GM19452 (cell line): ENCODE results near the gene CSF2RB.

Experiments used
- ATAC-seq: cut with Tn5 transposase; IDR thresholded peaks from one replicate; pipeline ENCODE4 v1.9.1; 2021; ENCODE audit not compliant: unreplicated experiment

CSF2RB gene

GRCh38 chr22:36913427-36914389, at the start of gene CSF2RB:
TSS of gene CSF2RB (plus strand) at chr22:36913628. CDS start at chr22:36922208, 8,580 bp downstream.
- no peak for ATAC-seq

DNA sequence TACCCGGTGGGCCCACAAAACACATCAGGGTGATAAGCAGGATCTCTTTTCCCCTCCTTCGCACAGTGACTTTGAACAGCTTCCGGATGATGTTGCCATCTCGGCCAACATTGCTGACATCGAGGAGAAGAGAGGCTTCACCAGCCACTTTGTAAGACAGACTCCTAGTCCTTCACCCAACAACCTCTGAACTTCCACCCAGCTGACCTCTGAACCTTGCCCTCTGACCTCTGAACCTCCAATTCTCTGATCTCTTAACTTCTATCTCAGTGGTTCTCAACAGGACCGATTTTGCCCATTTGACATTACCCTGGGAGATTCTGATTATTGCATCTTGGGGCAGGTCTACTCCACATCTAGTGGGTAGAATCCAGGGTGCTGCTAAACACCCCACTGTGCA, 49.4 kb upstream of the CSF2RB start:
- ATAC-seq = no peak

- no peak for ATAC-seq
These were observed 48.8 kb upstream of the CSF2RB start for GRCh38 chr22:36864454-36865215.

DNA sequence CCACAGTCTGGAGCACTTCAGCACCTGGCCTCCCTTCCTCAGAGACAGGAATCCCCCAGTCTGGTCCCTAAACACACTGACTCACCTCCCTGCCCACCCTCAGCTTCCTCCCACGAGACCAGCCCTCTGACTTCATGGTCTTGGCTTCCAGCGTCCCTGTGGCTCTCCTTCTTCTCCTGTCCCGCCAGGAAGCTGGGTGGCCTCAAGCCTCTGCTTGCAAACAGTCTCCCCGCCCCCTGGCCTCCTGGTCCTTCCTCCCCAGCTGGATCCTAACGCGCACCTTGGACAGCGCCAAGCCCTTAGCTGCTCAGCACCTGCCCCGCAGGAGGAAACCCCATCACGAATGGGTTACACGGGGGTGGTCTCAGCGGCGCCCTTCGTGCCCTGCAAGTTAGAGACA, 48.1 kb upstream of the CSF2RB start:
- no peak for ATAC-seq

- ATAC-seq = no peak
These were observed 45.7 kb upstream of the CSF2RB start for GRCh38 chr22:36867695-36868094.

- no peak for ATAC-seq
These were observed 44.8 kb upstream of the CSF2RB start for GRCh38 chr22:36868546-36869181.

- no peak for ATAC-seq
These were observed 43.2 kb upstream of the CSF2RB start for GRCh38 chr22:36870250-36870649.

GRCh38 chr22:36871669-36872081, 41.8 kb upstream of the CSF2RB start:
- ATAC-seq = no peak

GRCh38 chr22:36872084-36872483, 41.3 kb upstream of the CSF2RB start:
- ATAC-seq = no peak

GRCh38 chr22:36872866-36873498, 40.4 kb upstream of the CSF2RB start:
- ATAC-seq = no peak

- ATAC-seq = peak; percentile 92
These were observed 39.7 kb upstream of the CSF2RB start for GRCh38 chr22:36873614-36874308.

GRCh38 chr22:36874309-36874696, 39.1 kb upstream of the CSF2RB start:
- no peak for ATAC-seq

GRCh38 chr22:36874736-36875135, 38.7 kb upstream of the CSF2RB start:
- ATAC-seq = no peak

GRCh38 chr22:36875741-36876140, 37.7 kb upstream of the CSF2RB start:
- no peak for ATAC-seq

GRCh38 chr22:36879775-36880174, 33.7 kb upstream of the CSF2RB start:
- ATAC-seq = no peak

GRCh38 chr22:36881504-36882245, 31.8 kb upstream of the CSF2RB start:
- ATAC-seq = no peak

DNA sequence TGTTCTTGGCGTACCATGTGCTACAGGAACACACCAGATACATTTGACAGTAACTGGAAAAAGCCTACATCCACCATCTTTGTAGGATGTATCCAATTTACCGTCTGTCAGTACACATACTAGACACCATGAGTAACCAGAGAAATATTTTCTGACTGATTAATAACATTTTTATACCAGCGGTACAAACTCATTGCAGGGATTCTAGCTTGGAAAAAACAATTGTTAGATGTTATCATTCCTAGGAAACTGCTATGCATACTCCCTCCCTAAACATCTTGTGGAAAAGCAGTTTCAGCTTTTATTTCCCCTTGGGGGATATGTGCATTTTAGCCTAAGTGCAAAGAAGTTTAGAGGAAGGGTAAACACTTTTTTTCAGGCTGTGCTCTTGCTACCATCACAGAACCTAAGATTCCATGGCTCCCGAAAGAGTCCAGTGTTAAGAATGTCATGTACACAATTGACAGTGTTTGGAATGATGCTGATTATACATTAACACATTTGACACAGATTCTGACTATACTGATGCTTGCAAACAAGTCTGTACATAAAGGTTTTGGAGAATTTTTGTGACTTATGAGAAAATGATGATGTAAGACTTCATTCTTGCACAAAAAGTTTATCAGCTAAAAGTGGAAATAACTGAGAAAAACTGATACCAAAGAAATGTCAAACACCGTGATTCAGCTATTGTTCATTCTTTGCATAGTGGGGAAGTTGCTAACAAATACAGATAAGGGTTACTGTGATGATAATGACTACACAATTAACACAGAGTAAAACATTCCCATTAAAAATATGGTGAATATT, 28.9 kb upstream of the CSF2RB start:
- no peak for ATAC-seq

DNA sequence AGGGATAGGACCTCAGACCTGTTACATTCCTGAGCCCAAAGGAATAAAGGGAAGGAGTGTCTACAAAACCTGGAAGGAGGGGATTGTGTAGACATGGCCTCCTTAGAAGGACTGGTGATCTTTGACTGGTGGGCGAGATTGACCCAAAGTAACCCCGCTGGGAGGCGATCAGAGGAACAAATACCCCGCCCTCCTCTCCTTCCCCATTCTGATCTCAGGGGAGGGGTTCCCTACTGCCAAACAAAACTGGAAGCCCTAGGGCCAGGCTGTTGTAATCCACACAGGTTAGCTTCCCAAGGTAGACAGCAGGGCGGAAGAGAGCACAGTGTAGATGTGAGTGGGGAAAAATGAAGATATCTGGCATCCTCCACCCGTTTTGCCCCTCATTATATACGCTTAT, 28.0 kb upstream of the CSF2RB start:
- no peak for ATAC-seq

DNA sequence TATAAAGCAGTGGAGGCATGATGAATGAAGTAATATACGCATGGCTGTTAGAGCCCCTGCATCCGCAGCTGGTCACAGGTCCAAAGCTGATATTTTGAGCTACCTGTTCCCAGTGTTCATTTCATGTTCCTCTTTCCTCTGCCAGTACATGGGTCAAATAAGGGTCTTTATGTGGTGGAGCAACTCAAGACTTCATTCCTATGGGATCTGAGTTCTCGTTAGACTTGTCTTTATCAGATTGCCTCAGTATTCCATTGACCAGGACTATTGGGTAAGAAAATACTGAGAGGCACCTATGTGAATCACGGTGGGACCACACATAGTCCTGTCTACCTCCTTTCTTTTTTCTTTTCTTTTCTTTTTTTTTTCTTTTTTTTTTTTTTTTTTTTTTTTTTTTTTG, 27.4 kb upstream of the CSF2RB start:
- ATAC-seq = no peak
